SU-DHL-6 (cell line): ENCODE measurements around the gene IL1A.

ENCODE experiments used
- H2AFZ ChIP-seq: fragments of 200-600 bp; sonication (generic); 2 replicates; pipeline ENCODE4 v1.6.1; 2014; ENCODE audit warnings: low read depth, mild to moderate bottlenecking, moderate library complexity, mixed read lengths, antibody characterized with exemption, low read length; ENCODE audit not compliant: severe bottlenecking
- H3F3A ChIP-seq: fragments of 200-600 bp; shearing (Covaris generic); 2 replicates; pipeline ENCODE4 v1.6.0; 2016; ENCODE audit warnings: antibody characterized with exemption, mild to moderate bottlenecking; ENCODE audit not compliant: insufficient read depth
- H3K27ac ChIP-seq: fragments of 200-600 bp; sonication (generic); 2 replicates; pipeline ENCODE4 v1.5.1; 2016; ENCODE audit warnings: low read depth, mild to moderate bottlenecking, low read length, moderate library complexity, mixed read lengths
- H3K27me3 ChIP-seq: fragments of 200-600 bp; sonication (generic), shearing (Covaris generic); 2 replicates; pipeline ENCODE4 v1.6.0; 2014; ENCODE audit warnings: mild to moderate bottlenecking, low read length
- H3K36me3 ChIP-seq: fragments of 200-600 bp; sonication (generic); 2 replicates; pipeline ENCODE4 v1.6.1; 2014; ENCODE audit warnings: mild to moderate bottlenecking, low read length, mixed read lengths
- H3K4me2 ChIP-seq: fragments of 300-600, 200-600 bp; shearing (Covaris generic), sonication (generic); 2 replicates; pipeline ENCODE4 v1.6.0; 2014; ENCODE audit warnings: low read length, low read depth, mild to moderate bottlenecking; ENCODE audit not compliant: poor library complexity, severe bottlenecking
- H3K4me3 ChIP-seq: fragments of 200-600 bp; sonication (generic); 2 replicates; pipeline ENCODE4 v1.5.1; 2014; ENCODE audit warnings: antibody characterized with exemption, low read length, mild to moderate bottlenecking, mixed read lengths; ENCODE audit not compliant: insufficient read depth, poor library complexity, severe bottlenecking
- H3K79me2 ChIP-seq: fragments of 200-600 bp; sonication (generic); 2 replicates; pipeline ENCODE4 v1.6.1; 2014; ENCODE audit warnings: mild to moderate bottlenecking, low read length, moderate library complexity; ENCODE audit not compliant: insufficient read depth
- H3K9ac ChIP-seq: fragments of 200-600 bp; sonication (generic); 2 replicates; pipeline ENCODE4 v1.7.0; 2014; ENCODE audit warnings: mild to moderate bottlenecking, low read length
- H3K9me2 ChIP-seq: fragments of 200-600 bp; sonication (generic); replicated peaks from 2 replicates; pipeline ENCODE4 v1.6.1; 2014; ENCODE audit warnings: low read length; ENCODE audit not compliant: insufficient read depth
- H3K9me3 ChIP-seq: fragments of 200-600 bp; sonication (generic); 2 replicates; pipeline ENCODE4 v1.6.1; 2014; ENCODE audit warnings: low read length, mixed read lengths; ENCODE audit not compliant: insufficient read depth
- H4K20me1 ChIP-seq: fragments of 200-600 bp; sonication (generic); 2 replicates; pipeline ENCODE4 v1.6.1; 2014; ENCODE audit warnings: low read depth, mild to moderate bottlenecking, antibody characterized with exemption, low read length, moderate library complexity, mixed read lengths
- EZH2phosphoT487 ChIP-seq: fragments of 200-600 bp; sonication (generic), shearing (Covaris generic); conservative IDR thresholded peaks from 2 replicates; pipeline ENCODE4 v1.6.1; 2018; ENCODE audit warnings: mild to moderate bottlenecking, antibody characterized with exemption, low read length, moderate library complexity, mixed read lengths
- TF ChIP-seq, protein P1 (sequence below): fragments of 200-600 bp; sonication (generic); IDR thresholded peaks from one replicate; pipeline ENCODE4 v1.5.1; 2017; ENCODE audit warnings: antibody characterized with exemption, mild to moderate bottlenecking, low read length, moderate library complexity; ENCODE audit not compliant: insufficient read depth, poor library complexity, severe bottlenecking

The IL1A gene

DNA sequence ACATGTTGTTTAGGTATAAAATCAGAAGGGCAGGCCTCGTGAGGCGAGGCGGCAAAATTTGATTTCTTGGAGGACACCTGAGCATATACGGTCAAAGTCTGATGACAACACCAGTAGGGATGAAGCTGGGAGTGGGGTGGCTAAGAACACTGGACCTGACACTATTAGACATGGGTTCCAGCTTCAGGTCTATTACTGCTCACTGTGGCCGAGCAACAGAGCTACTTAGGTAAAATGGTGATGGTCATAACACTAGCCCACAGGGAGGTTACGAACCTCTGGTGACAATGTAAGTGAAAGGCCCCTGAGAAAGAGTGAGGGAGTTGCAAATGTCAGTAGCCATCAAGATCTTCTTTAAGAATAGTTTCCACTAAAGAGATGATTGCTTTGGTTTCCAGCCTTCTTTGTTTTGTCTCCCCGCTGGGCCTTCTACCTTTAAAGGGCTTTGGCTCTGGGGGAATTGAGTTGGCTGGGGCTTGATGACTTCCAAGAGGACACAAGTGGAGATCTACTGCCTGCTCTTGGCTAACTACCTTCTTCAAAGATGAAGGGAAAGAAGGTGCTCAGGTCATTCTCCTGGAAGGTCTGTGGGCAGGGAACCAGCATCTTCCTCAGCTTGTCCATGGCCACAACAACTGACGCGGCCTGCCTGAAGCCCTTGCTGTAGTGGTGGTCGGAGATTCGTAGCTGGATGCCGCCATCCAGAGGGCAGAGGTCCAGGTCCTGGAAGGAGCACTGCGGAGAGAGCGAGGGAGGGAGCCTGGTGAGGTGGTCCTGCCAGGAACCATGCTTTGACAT, 48.7 kb upstream of the IL1A start:
- no peak overlapping the region for H3K27ac ChIP-seq
- H4K20me1 ChIP-seq, result no peaks in the 10 kb centered on the region

DNA sequence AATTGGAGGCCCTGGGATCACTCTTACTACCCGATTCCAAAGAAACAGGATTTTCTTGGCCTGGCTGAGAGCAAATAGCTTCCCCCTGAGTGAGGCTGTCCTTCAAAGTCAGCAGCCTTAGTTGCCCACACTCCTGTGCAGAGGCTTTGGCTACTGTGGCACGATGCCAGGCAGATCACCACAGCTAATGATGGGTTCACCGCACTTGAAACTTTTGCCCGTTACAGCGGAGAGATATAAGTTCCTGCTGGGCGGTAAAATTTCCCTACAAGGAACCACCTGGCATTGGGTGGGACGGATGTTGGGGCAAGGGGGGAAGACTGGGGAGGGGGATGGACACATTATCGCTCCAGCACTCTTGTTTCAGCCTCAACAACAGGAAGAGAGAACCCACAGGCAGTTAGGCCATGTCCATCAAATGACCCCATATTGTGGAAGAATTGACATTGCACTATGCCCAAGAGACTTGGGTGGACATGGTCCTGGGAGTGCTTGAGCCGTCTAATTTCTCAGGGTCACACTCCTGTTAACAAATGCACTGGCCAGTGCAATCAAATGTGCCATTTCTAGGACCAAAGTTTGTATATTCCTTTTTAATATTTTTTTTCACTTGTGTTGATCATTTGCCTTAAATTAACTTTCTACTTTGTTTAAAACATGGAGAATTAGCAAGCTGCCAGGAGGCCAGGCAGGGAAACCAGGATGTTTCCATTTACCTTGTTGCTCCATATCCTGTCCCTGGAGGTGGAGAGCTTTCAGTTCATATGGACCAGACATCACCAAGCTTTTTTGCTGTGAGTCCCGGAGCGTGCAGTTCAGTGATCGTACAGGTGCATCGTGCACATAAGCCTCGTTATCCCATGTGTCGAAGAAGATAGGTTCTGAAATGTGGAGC, 47.9 kb upstream of the IL1A start:
- H3K27ac ChIP-seq, result no peak overlapping the region
- no peak overlapping the region for H3K4me2 ChIP-seq
- no peak overlapping the region for H3K9ac ChIP-seq
- no peaks in the 10 kb centered on the region for H3K9me2 ChIP-seq
- no peak overlapping the region for H3K4me3 ChIP-seq
- TF ChIP-seq, protein P1, sequence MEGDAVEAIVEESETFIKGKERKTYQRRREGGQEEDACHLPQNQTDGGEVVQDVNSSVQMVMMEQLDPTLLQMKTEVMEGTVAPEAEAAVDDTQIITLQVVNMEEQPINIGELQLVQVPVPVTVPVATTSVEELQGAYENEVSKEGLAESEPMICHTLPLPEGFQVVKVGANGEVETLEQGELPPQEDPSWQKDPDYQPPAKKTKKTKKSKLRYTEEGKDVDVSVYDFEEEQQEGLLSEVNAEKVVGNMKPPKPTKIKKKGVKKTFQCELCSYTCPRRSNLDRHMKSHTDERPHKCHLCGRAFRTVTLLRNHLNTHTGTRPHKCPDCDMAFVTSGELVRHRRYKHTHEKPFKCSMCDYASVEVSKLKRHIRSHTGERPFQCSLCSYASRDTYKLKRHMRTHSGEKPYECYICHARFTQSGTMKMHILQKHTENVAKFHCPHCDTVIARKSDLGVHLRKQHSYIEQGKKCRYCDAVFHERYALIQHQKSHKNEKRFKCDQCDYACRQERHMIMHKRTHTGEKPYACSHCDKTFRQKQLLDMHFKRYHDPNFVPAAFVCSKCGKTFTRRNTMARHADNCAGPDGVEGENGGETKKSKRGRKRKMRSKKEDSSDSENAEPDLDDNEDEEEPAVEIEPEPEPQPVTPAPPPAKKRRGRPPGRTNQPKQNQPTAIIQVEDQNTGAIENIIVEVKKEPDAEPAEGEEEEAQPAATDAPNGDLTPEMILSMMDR, result no peak
- TF ChIP-seq EZH2phosphoT487, result no peak
- no peak overlapping the region for H2AFZ ChIP-seq
- no peaks in the 10 kb centered on the region for H3K9me3 ChIP-seq
- H3F3A ChIP-seq, result no peaks in the 10 kb centered on the region
- H3K36me3 ChIP-seq, result no peaks in the 10 kb centered on the region
- no peaks in the 10 kb centered on the region for H3K79me2 ChIP-seq
- no peaks in the 10 kb centered on the region for H3K27me3 ChIP-seq
- no peaks in the 10 kb centered on the region for H4K20me1 ChIP-seq

More for the DNA sequence above, 48.7 kb upstream of the IL1A start:
- Histone ChIP-seq H3K27me3 (no peaks in the 10 kb centered on the region), H3K9me3 (no peaks in the 10 kb centered on the region), H3K9me2 (no peaks in the 10 kb centered on the region), H3F3A (no peaks in the 10 kb centered on the region), H3K79me2 (no peaks in the 10 kb centered on the region), H3K4me3 (no peak overlapping the region), H2AFZ (no peak overlapping the region), H3K4me2 (no peak overlapping the region), H3K36me3 (no peaks in the 10 kb centered on the region), H3K9ac (no peak overlapping the region)
- TF ChIP-seq, protein P1, result no peak

DNA sequence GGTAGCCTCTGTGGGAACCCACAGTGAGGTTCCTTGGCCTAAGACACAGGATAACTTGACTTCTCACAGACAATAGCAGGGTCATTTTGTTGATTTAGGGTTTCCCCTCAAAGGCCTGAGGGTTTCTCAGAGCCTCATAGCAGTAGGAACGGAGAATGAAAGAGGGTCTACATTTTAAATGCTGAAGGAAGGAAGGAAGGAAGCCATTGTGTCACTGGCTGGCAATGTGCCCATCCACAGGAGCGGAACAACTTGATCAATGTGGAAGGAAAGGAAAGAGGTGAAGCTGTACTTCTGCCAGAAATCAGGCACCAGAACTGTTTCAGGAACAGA, 47.2 kb upstream of the IL1A start:
- no peak overlapping the region for H3K9ac ChIP-seq
- no peaks in the 10 kb centered on the region for H3F3A ChIP-seq
- no peaks in the 10 kb centered on the region for H3K79me2 ChIP-seq
- H2AFZ ChIP-seq, result no peak overlapping the region
- no peak for TF ChIP-seq EZH2phosphoT487
- TF ChIP-seq, protein P1, result no peak
- H3K27ac ChIP-seq, result no peak overlapping the region
- no peaks in the 10 kb centered on the region for H3K9me2 ChIP-seq
- no peaks in the 10 kb centered on the region for H3K36me3 ChIP-seq
- no peak overlapping the region for H3K4me2 ChIP-seq
- no peaks in the 10 kb centered on the region for H4K20me1 ChIP-seq
- no peaks in the 10 kb centered on the region for H3K9me3 ChIP-seq
- H3K27me3 ChIP-seq, result no peaks in the 10 kb centered on the region
- H3K4me3 ChIP-seq, result no peak overlapping the region
